Measurements from ENCODE around the gene GTF3C6. TPM values are rescaled to one million over a fixed set of nuclear protein-coding genes. Genes with fewer than 3 reads are reported as not detected.

GTF3C6 gene
- total RNA-seq, 2 donors from 2014 or later: 14.3 to 31.0 TPM

GRCh38 chr6:110935171-110935570, 23.3 kb upstream of the GTF3C6 start:
- WGBS, 2 donors: 87 to 88% methylated on average over 6 of the region's 6 CpGs
- H3K36me3 ChIP-seq (replicated peaks in 1 of 2; ENCODE audit: insufficient read depth in 1 of 2, low read depth in 2 of 2): no peaks in the 10 kb centered on the region
- ATAC-seq (no peak), DNase-seq (no peak)
- no peak overlapping the region for H3K27ac ChIP-seq
- intact Hi-C loops (cut with DNase I): no loop called here
- H3K27me3 ChIP-seq: no peaks in the 10 kb centered on the region
- no peaks in the 10 kb centered on the region for H3K9me3 ChIP-seq
- no peaks in the 10 kb centered on the region for H3K4me1 ChIP-seq
- H3K4me3 ChIP-seq: no peak overlapping the region
- no peak for TF ChIP-seq CTCF (IDR thresholded peaks at IDR 0.05)
- TF ChIP-seq POLR2A (IDR thresholded peaks at IDR 0.05): no peak

- no peaks in the 10 kb centered on the region for H3K4me1 ChIP-seq
- intact Hi-C loops (cut with DNase I): no loop called here
- H3K4me3 ChIP-seq: no peak overlapping the region
- H3K27me3 ChIP-seq: no peaks in the 10 kb centered on the region
- no peak for DNase-seq
- no peak for TF ChIP-seq POLR2A (IDR thresholded peaks at IDR 0.05)
- TF ChIP-seq CTCF (IDR thresholded peaks at IDR 0.05): no peak
- H3K9me3 ChIP-seq: no peaks in the 10 kb centered on the region
- no peak for ATAC-seq
- 93% methylated on average over 6 of the region's 6 CpGs for WGBS, 2 donors
- no peak overlapping the region for H3K27ac ChIP-seq
- no peaks in the 10 kb centered on the region for H3K36me3 ChIP-seq (replicated peaks in 1 of 2; ENCODE audit: insufficient read depth in 1 of 2, low read depth in 2 of 2)
Observed at GRCh38 chr6:110938171-110938570, 20.3 kb upstream of the GTF3C6 start.

- Histone ChIP-seq H3K9me3 (no peaks in the 10 kb centered on the region), H3K4me1 (no peaks in the 10 kb centered on the region), H3K36me3 (replicated peaks in 1 of 2; ENCODE audit: insufficient read depth in 1 of 2, low read depth in 2 of 2) (no peaks in the 10 kb centered on the region), H3K27ac (no peak overlapping the region), H3K4me3 (no peak overlapping the region), H3K27me3 (no peaks in the 10 kb centered on the region)
- intact Hi-C loops (cut with DNase I): no loop called here
- TF ChIP-seq CTCF (IDR thresholded peaks at IDR 0.05) (no peak), POLR2A (IDR thresholded peaks at IDR 0.05) (no peak)
- no peak for ATAC-seq
- WGBS, 2 donors: 73 to 89% methylated on average over 8 of the region's 8 CpGs
- DNase-seq: no peak
Observed at GRCh38 chr6:110939429-110940200, 18.9 kb upstream of the GTF3C6 start.

- Histone ChIP-seq H3K27ac (no peak overlapping the region), H3K9me3 (no peaks in the 10 kb centered on the region), H3K4me1 (no peaks in the 10 kb centered on the region), H3K4me3 (no peak overlapping the region), H3K27me3 (no peaks in the 10 kb centered on the region), H3K36me3 (replicated peaks in 1 of 2; ENCODE audit: insufficient read depth in 1 of 2, low read depth in 2 of 2) (no peaks in the 10 kb centered on the region)
- intact Hi-C loops (cut with DNase I): loop anchor here (5.0 kb wide), 1 partner anchor 412 kb away; no protein-coding TSS in a partner anchor
- DNase-seq: no peak
- ATAC-seq: no peak
- WGBS, 2 donors: 94 to 100% methylated on average over 1 of the region's 1 CpG
- no peak for TF ChIP-seq CTCF (IDR thresholded peaks at IDR 0.05)
- no peak for TF ChIP-seq POLR2A (IDR thresholded peaks at IDR 0.05)
Observed at GRCh38 chr6:110944681-110945151, 13.8 kb upstream of the GTF3C6 start.

- Histone ChIP-seq H3K27ac (no peak overlapping the region), H3K4me3 (no peak overlapping the region), H3K36me3 (replicated peaks in 1 of 2; ENCODE audit: insufficient read depth in 1 of 2, low read depth in 2 of 2) (no peaks in the 10 kb centered on the region), H3K4me1 (no peaks in the 10 kb centered on the region), H3K27me3 (no peaks in the 10 kb centered on the region), H3K9me3 (no peaks in the 10 kb centered on the region)
- intact Hi-C loops (cut with DNase I): loop anchor here (5.0 kb wide), 1 partner anchor 414 kb away; no protein-coding TSS in a partner anchor
- DNase-seq (no peak), ATAC-seq (no peak)
- TF ChIP-seq POLR2A (IDR thresholded peaks at IDR 0.05): no peak
- no peak for TF ChIP-seq CTCF (IDR thresholded peaks at IDR 0.05)
- WGBS, 2 donors: 85 to 86% methylated on average over 2 of the region's 2 CpGs
Observed at GRCh38 chr6:110946498-110946897, 12.0 kb upstream of the GTF3C6 start.
